ENCODE results near the gene TIMM13.

Gene TIMM13

GRCh38 chr19:2454962-2455850 is 27.8 kb upstream of the TIMM13 start:
- no peak for DNase-seq

- no peak for DNase-seq
Measured at GRCh38 chr19:2454199-2454961, 27.0 kb upstream of the TIMM13 start.

- no peak for DNase-seq
Measured at GRCh38 chr19:2453431-2454025, 26.1 kb upstream of the TIMM13 start.

- DNase-seq: no peak
Measured at GRCh38 chr19:2451741-2452140, 24.4 kb upstream of the TIMM13 start.

GRCh38 chr19:2451138-2451537 is 23.8 kb upstream of the TIMM13 start:
- DNase-seq: no peak

- DNase-seq: no peak
Measured at GRCh38 chr19:2449019-2449418, 21.6 kb upstream of the TIMM13 start.

GRCh38 chr19:2446381-2446780 is 19.0 kb upstream of the TIMM13 start:
- DNase-seq: no peak

- no peak for DNase-seq
Measured at GRCh38 chr19:2444251-2445002, 17.0 kb upstream of the TIMM13 start.

GRCh38 chr19:2443785-2444182 is 16.4 kb upstream of the TIMM13 start:
- DNase-seq: no peak

GRCh38 chr19:2443116-2443784 is 15.9 kb upstream of the TIMM13 start:
- DNase-seq: no peak

GRCh38 chr19:2441096-2441752 is 13.8 kb upstream of the TIMM13 start:
- no peak for DNase-seq

- DNase-seq: no peak
Measured at GRCh38 chr19:2440515-2440914, 13.1 kb upstream of the TIMM13 start.

GRCh38 chr19:2438178-2438577 is 10.8 kb upstream of the TIMM13 start:
- DNase-seq: no peak

GRCh38 chr19:2436926-2437325 is 9.5 kb upstream of the TIMM13 start:
- no peak for DNase-seq

- DNase-seq: no peak
Measured at GRCh38 chr19:2436384-2436783, 9.0 kb upstream of the TIMM13 start.

- DNase-seq: no peak
Measured at GRCh38 chr19:2434721-2435265, 7.4 kb upstream of the TIMM13 start.

- no peak for DNase-seq
Measured at GRCh38 chr19:2434267-2434666, 6.9 kb upstream of the TIMM13 start.

- no peak for DNase-seq
Measured at GRCh38 chr19:2433854-2434253, 6.5 kb upstream of the TIMM13 start.

GRCh38 chr19:2432131-2432848 is 4.9 kb upstream of the TIMM13 start:
- no peak for DNase-seq

GRCh38 chr19:2431318-2432055 is 4.1 kb upstream of the TIMM13 start:
- DNase-seq: no peak

All from activated CD4-positive, alpha-beta T cell treated with anti-CD3 and anti-CD28 coated beads, Interleukin-2, amount 50 U/mL, for 4 hours (primary cell).